ENCODE measurements around the gene RDH13. TPM values are rescaled to one million over a fixed set of nuclear protein-coding genes. Genes with fewer than 3 reads are reported as not detected.
A peak's percentile ranks its signal among the peaks of the same experiment; 100 is the strongest.

Gene RDH13
- total RNA-seq, 1 experiment from 2014 or later = 31.1 TPM

DNA sequence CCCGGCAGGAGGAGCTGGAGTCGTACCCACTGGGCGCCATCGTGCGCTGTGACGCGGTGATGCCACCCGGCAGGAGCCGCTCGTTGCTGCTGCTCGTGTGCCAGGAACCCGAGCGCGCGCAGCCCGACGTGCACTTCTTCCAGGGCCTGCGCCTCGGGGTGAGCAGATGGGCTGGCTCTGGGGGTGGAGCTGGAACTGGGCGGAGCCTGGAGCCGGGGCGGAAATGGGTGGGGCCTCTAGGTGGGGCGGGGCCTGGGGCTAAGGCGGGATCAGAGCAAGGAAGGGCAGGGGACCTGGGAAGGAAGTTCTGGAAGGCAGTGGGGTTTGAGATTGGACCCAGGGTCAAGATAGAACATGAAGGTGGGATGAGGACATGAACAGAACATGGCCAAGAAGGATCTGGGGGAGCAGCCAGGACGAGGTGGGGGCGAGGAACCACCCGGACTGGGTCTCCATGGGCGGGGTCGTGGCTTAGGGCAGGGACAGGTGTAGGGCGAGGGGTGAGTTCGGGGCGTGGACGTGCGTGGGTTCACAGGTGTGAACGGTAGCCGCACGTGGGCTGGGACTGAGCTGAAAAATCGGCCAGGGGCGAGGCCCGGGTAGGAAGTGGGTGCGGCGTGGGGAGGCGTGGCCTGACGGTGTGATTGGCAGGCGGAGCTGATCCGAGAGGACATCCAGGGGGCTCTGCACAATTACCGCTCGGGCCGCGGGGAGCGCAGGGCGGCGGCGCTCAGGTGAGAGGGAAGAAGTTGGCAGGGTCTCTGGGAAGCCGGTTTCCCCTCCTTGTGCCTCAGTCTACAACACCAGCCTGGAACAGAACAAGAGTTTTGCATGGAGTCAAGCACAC lies 17.4 kb upstream of the RDH13 start (continued):
- TF ChIP-seq, protein P1, sequence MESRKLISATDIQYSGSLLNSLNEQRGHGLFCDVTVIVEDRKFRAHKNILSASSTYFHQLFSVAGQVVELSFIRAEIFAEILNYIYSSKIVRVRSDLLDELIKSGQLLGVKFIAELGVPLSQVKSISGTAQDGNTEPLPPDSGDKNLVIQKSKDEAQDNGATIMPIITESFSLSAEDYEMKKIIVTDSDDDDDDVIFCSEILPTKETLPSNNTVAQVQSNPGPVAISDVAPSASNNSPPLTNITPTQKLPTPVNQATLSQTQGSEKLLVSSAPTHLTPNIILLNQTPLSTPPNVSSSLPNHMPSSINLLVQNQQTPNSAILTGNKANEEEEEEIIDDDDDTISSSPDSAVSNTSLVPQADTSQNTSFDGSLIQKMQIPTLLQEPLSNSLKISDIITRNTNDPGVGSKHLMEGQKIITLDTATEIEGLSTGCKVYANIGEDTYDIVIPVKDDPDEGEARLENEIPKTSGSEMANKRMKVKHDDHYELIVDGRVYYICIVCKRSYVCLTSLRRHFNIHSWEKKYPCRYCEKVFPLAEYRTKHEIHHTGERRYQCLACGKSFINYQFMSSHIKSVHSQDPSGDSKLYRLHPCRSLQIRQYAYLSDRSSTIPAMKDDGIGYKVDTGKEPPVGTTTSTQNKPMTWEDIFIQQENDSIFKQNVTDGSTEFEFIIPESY (IDR thresholded peaks at IDR 0.05; ENCODE audit: extremely low read depth, insufficient replicate concordance, low read length) = no peak
- TF ChIP-seq CBX3 (IDR thresholded peaks at IDR 0.05; ENCODE audit: low read depth) (no peak), EZH2 (IDR thresholded peaks at IDR 0.05) (no peak)

DNA sequence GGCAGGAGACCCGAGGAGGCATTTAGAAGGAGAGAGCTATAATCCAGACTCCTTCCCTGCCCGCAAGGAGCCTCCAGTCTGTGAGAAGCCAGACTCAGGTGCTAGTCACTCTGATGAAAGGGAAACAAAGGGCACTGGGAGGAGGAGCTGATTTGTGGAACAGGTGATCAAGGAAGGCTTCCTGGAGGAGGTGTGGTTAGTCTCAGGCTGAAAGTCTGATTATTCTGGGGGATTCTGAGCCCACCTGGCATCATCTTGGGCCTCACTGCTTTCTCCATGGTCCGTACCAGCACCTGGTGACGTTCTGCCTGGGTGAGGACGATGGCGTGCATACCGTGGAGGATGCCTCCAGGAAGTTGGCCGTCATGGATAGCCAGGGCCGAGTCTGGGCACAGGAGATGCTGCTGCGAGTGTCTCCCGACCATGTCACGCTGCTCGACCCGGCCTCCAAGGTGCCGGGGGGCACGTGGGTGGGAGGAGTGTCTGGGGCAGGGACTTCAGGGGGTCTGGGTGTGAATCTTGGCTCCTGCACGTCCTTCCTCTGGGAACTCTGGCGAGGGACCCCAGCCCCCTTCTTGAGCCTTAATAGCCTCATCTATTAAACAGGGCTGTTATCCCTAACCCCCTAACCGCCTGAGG lies 16.6 kb upstream of the RDH13 start:
- RAD21 ChIA-PET (ENCODE audit: low non-redundant PET in 1 of 2, low total read pairs in 2 of 2, uncharacterized antibody in 2 of 2, unreplicated experiment in 2 of 2) = interaction anchor here in 1 of 2 experiments (0.6 kb wide), 1 partner anchor 30 kb away, joined by 5 read pairs; no protein-coding TSS in a partner anchor
- peak overlapping the region; percentile 63 to 69 for H3K4me3 ChIP-seq (replicated peaks in 1 of 2; ENCODE audit: low read depth in 1 of 2, low read length in 2 of 2)
- TSS peak; percentile 71 for BruUV-seq (replicated peaks)
- H3K9me2 ChIP-seq (ENCODE audit: insufficient read depth) = no peaks in the 10 kb centered on the region
- 0 out of 4 replicates have a peak, but pooled peaks cover 0 to 3% of the 10 kb centered on the region in 2 experiments for H3K36me3 ChIP-seq (ENCODE audit: control insufficient read depth in 1 of 2, insufficient read depth in 2 of 2, low read length in 2 of 2)
- peaks cover 14 to 58% of the 10 kb centered on the region in 2 experiments for H3K4me1 ChIP-seq (ENCODE audit: control insufficient read depth in 1 of 2, insufficient read depth in 2 of 2, low read length in 2 of 2)
- CTCF ChIA-PET = interaction anchor here (1.1 to 1.9 kb wide), 3 partner anchors 9 to 67 kb away, joined by 4 to 14 read pairs (median 4); partner anchors contain the start of gene RDH13
- DNase-seq (ENCODE audit: low read depth, low spot score) (no peak), ATAC-seq (no peak)
- peak overlapping the region; percentile 79 for H3K9ac ChIP-seq (ENCODE audit: low read length)
- peak overlapping the region; percentile 92 for H3K4me2 ChIP-seq (ENCODE audit: low read length)
- POLR2A ChIA-PET = interaction anchor here (0.9 to 1.5 kb wide), 6 partner anchors 9 to 328 kb away, joined by 3 to 10 read pairs (median 4); partner anchors contain the start of genes PPP1R12C, RDH13 and UBE2S
- TF ChIP-seq, protein P2, sequence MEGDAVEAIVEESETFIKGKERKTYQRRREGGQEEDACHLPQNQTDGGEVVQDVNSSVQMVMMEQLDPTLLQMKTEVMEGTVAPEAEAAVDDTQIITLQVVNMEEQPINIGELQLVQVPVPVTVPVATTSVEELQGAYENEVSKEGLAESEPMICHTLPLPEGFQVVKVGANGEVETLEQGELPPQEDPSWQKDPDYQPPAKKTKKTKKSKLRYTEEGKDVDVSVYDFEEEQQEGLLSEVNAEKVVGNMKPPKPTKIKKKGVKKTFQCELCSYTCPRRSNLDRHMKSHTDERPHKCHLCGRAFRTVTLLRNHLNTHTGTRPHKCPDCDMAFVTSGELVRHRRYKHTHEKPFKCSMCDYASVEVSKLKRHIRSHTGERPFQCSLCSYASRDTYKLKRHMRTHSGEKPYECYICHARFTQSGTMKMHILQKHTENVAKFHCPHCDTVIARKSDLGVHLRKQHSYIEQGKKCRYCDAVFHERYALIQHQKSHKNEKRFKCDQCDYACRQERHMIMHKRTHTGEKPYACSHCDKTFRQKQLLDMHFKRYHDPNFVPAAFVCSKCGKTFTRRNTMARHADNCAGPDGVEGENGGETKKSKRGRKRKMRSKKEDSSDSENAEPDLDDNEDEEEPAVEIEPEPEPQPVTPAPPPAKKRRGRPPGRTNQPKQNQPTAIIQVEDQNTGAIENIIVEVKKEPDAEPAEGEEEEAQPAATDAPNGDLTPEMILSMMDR (IDR thresholded peaks at IDR 0.05 in 2 of 3, conservative IDR thresholded peaks at IDR 0.05 in 1 of 3; ENCODE audit: borderline replicate concordance in 1 of 3, insufficient read depth in 1 of 3, low read depth in 2 of 3, low read length in 2 of 3) = no peak
- no peak for TF ChIP-seq YY1 (IDR thresholded peaks at IDR 0.05; ENCODE audit: extremely low read depth, insufficient replicate concordance, low read depth, low read length)
- TF ChIP-seq ELF1 (IDR thresholded peaks at IDR 0.05; ENCODE audit: borderline replicate concordance, low read depth) = no peak
- TF ChIP-seq SIN3A (IDR thresholded peaks at IDR 0.05; ENCODE audit: low read depth) = no peak
- H3K9me3 ChIP-seq (ENCODE audit: control insufficient read depth in 1 of 2, insufficient read depth in 1 of 2, low read depth in 1 of 2, low read length in 2 of 2) = no peaks in the 10 kb centered on the region
- H2AFZ ChIP-seq (ENCODE audit: low read depth, low read length, poor library complexity, severe bottlenecking) = no peak overlapping the region
- no peaks in the 10 kb centered on the region; the same call in 1 of the 2 replicates for H3K79me2 ChIP-seq (ENCODE audit: insufficient read depth, low read length)
- no peaks in the 10 kb centered on the region for H3K27me3 ChIP-seq (ENCODE audit: insufficient read depth, low read length)
- no peaks in the 10 kb centered on the region for H4K20me1 ChIP-seq (ENCODE audit: insufficient read depth)
- peak overlapping the region; percentile 92 for H3K27ac ChIP-seq (ENCODE audit: low read depth, low read length)
- intact Hi-C loops (cut with micrococcal nuclease) = loop anchor here (2.0 to 5.0 kb wide), 2 partner anchors 37 to 78 kb away; partner anchors contain the start of genes PPP1R12C and TNNI3

Measured in HCT116 (cell line).